ENCODE results near the gene FBXO46. TPM values are rescaled to one million over a fixed set of nuclear protein-coding genes. Genes with fewer than 3 reads are reported as not detected.
"Not testable (repeated sequence)": the region's sequence is repeated elsewhere in the genome, so short reads cannot be mapped to it uniquely, and the experiment has no call there.

The FBXO46 gene
- total and polyA plus RNA-seq, 2 donors, result 6.8 to 18.8 TPM

- H3K4me1 ChIP-seq (ENCODE audit: control insufficient read depth in 2 of 2, insufficient read depth in 2 of 2, low read length in 2 of 2), result no peaks in the 10 kb centered on the region
- no peak for DNase-seq (ENCODE audit: low read depth in 6 of 9, low spot score in 9 of 9)
- no peaks in the 10 kb centered on the region for H3K9me3 ChIP-seq (ENCODE audit: control insufficient read depth in 2 of 2, insufficient read depth in 1 of 2, low read length in 1 of 2)
- WGBS, result 84% methylated on average over 17 of the region's 17 CpGs
- H3K36me3 ChIP-seq (ENCODE audit: control insufficient read depth in 2 of 2, insufficient read depth in 2 of 2, low read length in 1 of 2), result no peaks in the 10 kb centered on the region
- peaks cover 20 to 72% of the 10 kb centered on the region in 2 donors for H3K27me3 ChIP-seq (ENCODE audit: control insufficient read depth in 2 of 2, insufficient read depth in 1 of 2, low read length in 1 of 2)
- H3K27ac ChIP-seq (ENCODE audit: low read depth in 1 of 2, low read length in 1 of 2), result no peak overlapping the region
- H3K4me3 ChIP-seq (ENCODE audit: low read length in 2 of 2), result no peak overlapping the region
Measured at GRCh38 chr19:45761714-45762113, 31.0 kb upstream of the FBXO46 start.

- peaks cover 0 to 50% of the 10 kb centered on the region in 2 donors for H3K27me3 ChIP-seq (ENCODE audit: control insufficient read depth in 2 of 2, insufficient read depth in 1 of 2, low read length in 1 of 2)
- H3K36me3 ChIP-seq (ENCODE audit: control insufficient read depth in 2 of 2, insufficient read depth in 2 of 2, low read length in 1 of 2), result no peaks in the 10 kb centered on the region
- no peak overlapping the region for H3K27ac ChIP-seq (ENCODE audit: low read depth in 1 of 2, low read length in 1 of 2)
- H3K4me3 ChIP-seq (ENCODE audit: low read length in 2 of 2), result no peak overlapping the region
- DNase-seq (ENCODE audit: low read depth in 6 of 9, low spot score in 9 of 9), result no peak
- 93% methylated on average over 9 of the region's 9 CpGs for WGBS
- no peaks in the 10 kb centered on the region for H3K9me3 ChIP-seq (ENCODE audit: control insufficient read depth in 2 of 2, insufficient read depth in 1 of 2, low read length in 1 of 2)
- H3K4me1 ChIP-seq (ENCODE audit: control insufficient read depth in 2 of 2, insufficient read depth in 2 of 2, low read length in 2 of 2), result no peaks in the 10 kb centered on the region
Measured at GRCh38 chr19:45758921-45759320, 28.2 kb upstream of the FBXO46 start.

DNA sequence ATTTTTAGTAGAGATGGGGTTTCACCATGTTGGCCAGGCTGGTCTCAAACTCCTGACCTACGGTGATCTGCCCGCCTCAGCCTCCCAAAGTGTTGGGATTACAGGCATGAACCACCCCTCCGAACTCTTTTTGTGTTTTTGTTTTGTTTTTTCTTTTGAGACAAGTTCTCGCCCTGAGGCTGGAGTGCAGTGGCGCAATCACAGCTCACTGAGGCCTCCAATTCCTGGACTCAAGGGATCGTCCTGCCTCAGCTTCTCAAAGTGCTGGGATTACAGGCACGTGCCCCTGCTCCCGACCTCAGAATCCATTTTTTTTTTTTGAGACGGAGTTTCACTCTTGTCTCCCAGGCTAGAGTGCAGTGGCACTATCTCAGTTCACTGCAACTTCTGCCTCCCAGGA, 27.0 kb upstream of the FBXO46 start:
- H3K27me3 ChIP-seq (ENCODE audit: control insufficient read depth in 2 of 2, insufficient read depth in 1 of 2, low read length in 1 of 2), result peaks cover 0 to 40% of the 10 kb centered on the region in 2 donors
- DNase-seq (ENCODE audit: low read depth in 6 of 9, low spot score in 9 of 9), result no peak
- no peak overlapping the region for H3K27ac ChIP-seq (ENCODE audit: low read depth in 1 of 2, low read length in 1 of 2)
- no peak overlapping the region for H3K4me3 ChIP-seq (ENCODE audit: low read length in 2 of 2)
- no peaks in the 10 kb centered on the region for H3K36me3 ChIP-seq (ENCODE audit: control insufficient read depth in 2 of 2, insufficient read depth in 2 of 2, low read length in 1 of 2)
- H3K4me1 ChIP-seq (ENCODE audit: control insufficient read depth in 2 of 2, insufficient read depth in 2 of 2, low read length in 2 of 2), result no peaks in the 10 kb centered on the region
- WGBS, result 91% methylated on average over 9 of the region's 9 CpGs
- H3K9me3 ChIP-seq (ENCODE audit: control insufficient read depth in 2 of 2, insufficient read depth in 1 of 2, low read length in 1 of 2), result no peaks in the 10 kb centered on the region

GRCh38 chr19:45754323-45754722, 23.6 kb upstream of the FBXO46 start:
- H3K4me3 ChIP-seq (ENCODE audit: low read length in 2 of 2), result no peak overlapping the region
- H3K9me3 ChIP-seq (ENCODE audit: control insufficient read depth in 2 of 2, insufficient read depth in 1 of 2, low read length in 1 of 2), result no peaks in the 10 kb centered on the region
- no peaks in the 10 kb centered on the region for H3K4me1 ChIP-seq (ENCODE audit: control insufficient read depth in 2 of 2, insufficient read depth in 2 of 2, low read length in 2 of 2)
- DNase-seq (ENCODE audit: low read depth in 6 of 9, low spot score in 9 of 9), result no peak
- no peak overlapping the region for H3K27ac ChIP-seq (ENCODE audit: low read depth in 1 of 2, low read length in 1 of 2)
- WGBS, result 97% methylated on average over 8 of the region's 8 CpGs
- no peaks in the 10 kb centered on the region for H3K36me3 ChIP-seq (ENCODE audit: control insufficient read depth in 2 of 2, insufficient read depth in 2 of 2, low read length in 1 of 2)
- peaks cover 0 to 22% of the 10 kb centered on the region in 2 donors for H3K27me3 ChIP-seq (ENCODE audit: control insufficient read depth in 2 of 2, insufficient read depth in 1 of 2, low read length in 1 of 2)

- no peak overlapping the region for H3K27ac ChIP-seq (ENCODE audit: low read depth in 1 of 2, low read length in 1 of 2)
- DNase-seq (ENCODE audit: low read depth in 6 of 9, low spot score in 9 of 9), result no peak
- WGBS, result 83% methylated on average over 6 of the region's 6 CpGs
Measured at GRCh38 chr19:45753548-45753947, 22.9 kb upstream of the FBXO46 start.

GRCh38 chr19:45752639-45753038, 21.9 kb upstream of the FBXO46 start:
- no peak overlapping the region for H3K27ac ChIP-seq (ENCODE audit: low read depth in 1 of 2, low read length in 1 of 2)
- H3K27me3 ChIP-seq (ENCODE audit: control insufficient read depth in 2 of 2, insufficient read depth in 1 of 2, low read length in 1 of 2), result peaks cover 0 to 15% of the 10 kb centered on the region in 2 donors
- H3K4me3 ChIP-seq (ENCODE audit: low read length in 2 of 2), result no peak overlapping the region
- WGBS, result 97% methylated on average over 12 of the region's 12 CpGs
- no peaks in the 10 kb centered on the region for H3K9me3 ChIP-seq (ENCODE audit: control insufficient read depth in 2 of 2, insufficient read depth in 1 of 2, low read length in 1 of 2)
- no peaks in the 10 kb centered on the region for H3K36me3 ChIP-seq (ENCODE audit: control insufficient read depth in 2 of 2, insufficient read depth in 2 of 2, low read length in 1 of 2)
- no peak for DNase-seq (ENCODE audit: low read depth in 6 of 9, low spot score in 9 of 9)
- no peaks in the 10 kb centered on the region for H3K4me1 ChIP-seq (ENCODE audit: control insufficient read depth in 2 of 2, insufficient read depth in 2 of 2, low read length in 2 of 2)

More at GRCh38 chr19:45753548-45753947, 22.9 kb upstream of the FBXO46 start:
- no peaks in the 10 kb centered on the region for H3K36me3 ChIP-seq (ENCODE audit: control insufficient read depth in 2 of 2, insufficient read depth in 2 of 2, low read length in 1 of 2)
- no peak overlapping the region for H3K4me3 ChIP-seq (ENCODE audit: low read length in 2 of 2)
- no peaks in the 10 kb centered on the region for H3K4me1 ChIP-seq (ENCODE audit: control insufficient read depth in 2 of 2, insufficient read depth in 2 of 2, low read length in 2 of 2)
- no peaks in the 10 kb centered on the region for H3K9me3 ChIP-seq (ENCODE audit: control insufficient read depth in 2 of 2, insufficient read depth in 1 of 2, low read length in 1 of 2)
- peaks cover 0 to 15% of the 10 kb centered on the region in 2 donors for H3K27me3 ChIP-seq (ENCODE audit: control insufficient read depth in 2 of 2, insufficient read depth in 1 of 2, low read length in 1 of 2)

- not testable (repeated sequence) for H3K27me3 ChIP-seq (ENCODE audit: control insufficient read depth in 2 of 2, insufficient read depth in 1 of 2, low read length in 1 of 2); DNase-seq (ENCODE audit: low read depth in 6 of 9, low spot score in 9 of 9); H3K36me3 ChIP-seq (ENCODE audit: control insufficient read depth in 2 of 2, insufficient read depth in 2 of 2, low read length in 1 of 2); H3K27ac ChIP-seq (ENCODE audit: low read depth in 1 of 2, low read length in 1 of 2); H3K4me1 ChIP-seq (ENCODE audit: control insufficient read depth in 2 of 2, insufficient read depth in 2 of 2, low read length in 2 of 2); H3K9me3 ChIP-seq (ENCODE audit: control insufficient read depth in 2 of 2, insufficient read depth in 1 of 2, low read length in 1 of 2); H3K4me3 ChIP-seq (ENCODE audit: low read length in 2 of 2)
- 95% methylated on average over 10 of the region's 10 CpGs for WGBS
Measured at GRCh38 chr19:45751483-45751882, 20.8 kb upstream of the FBXO46 start.

GRCh38 chr19:45747513-45747912, 16.8 kb upstream of the FBXO46 start:
- no peaks in the 10 kb centered on the region for H3K9me3 ChIP-seq (ENCODE audit: control insufficient read depth in 2 of 2, insufficient read depth in 1 of 2, low read length in 1 of 2)
- H3K4me3 ChIP-seq (ENCODE audit: low read length in 2 of 2), result no peak overlapping the region
- H3K36me3 ChIP-seq (ENCODE audit: control insufficient read depth in 2 of 2, insufficient read depth in 2 of 2, low read length in 1 of 2), result no peaks in the 10 kb centered on the region
- H3K4me1 ChIP-seq (ENCODE audit: control insufficient read depth in 2 of 2, insufficient read depth in 2 of 2, low read length in 2 of 2), result no peaks in the 10 kb centered on the region
- 96% methylated on average over 5 of the region's 5 CpGs for WGBS
- no peak for DNase-seq (ENCODE audit: low read depth in 6 of 9, low spot score in 9 of 9)
- peaks cover 0 to 16% of the 10 kb centered on the region in 2 donors for H3K27me3 ChIP-seq (ENCODE audit: control insufficient read depth in 2 of 2, insufficient read depth in 1 of 2, low read length in 1 of 2)
- H3K27ac ChIP-seq (ENCODE audit: low read depth in 1 of 2, low read length in 1 of 2), result no peak overlapping the region

DNA sequence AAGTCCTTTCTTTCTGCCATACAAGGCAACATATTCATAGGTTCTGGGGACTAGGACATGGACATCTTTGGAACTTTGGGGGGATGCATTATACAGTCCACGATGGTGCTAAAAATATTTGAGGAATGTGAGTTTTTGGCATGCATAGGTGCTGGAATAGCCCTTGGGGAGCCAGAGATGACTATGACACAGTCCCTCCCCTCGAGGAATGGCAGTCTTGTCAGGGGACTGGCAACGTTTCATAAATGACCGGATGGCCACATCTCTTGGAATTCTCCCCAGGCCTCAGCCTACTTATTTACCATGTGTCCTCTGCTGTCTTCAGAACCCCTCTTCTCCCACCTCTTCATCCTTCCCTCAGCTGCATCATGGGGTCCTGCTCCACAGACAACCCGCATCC, 16.2 kb upstream of the FBXO46 start:
- Histone ChIP-seq H3K4me1 (ENCODE audit: control insufficient read depth in 2 of 2, insufficient read depth in 2 of 2, low read length in 2 of 2) (no peaks in the 10 kb centered on the region), H3K4me3 (ENCODE audit: low read length in 2 of 2) (no peak overlapping the region), H3K9me3 (ENCODE audit: control insufficient read depth in 2 of 2, insufficient read depth in 1 of 2, low read length in 1 of 2) (no peaks in the 10 kb centered on the region), H3K27ac (ENCODE audit: low read depth in 1 of 2, low read length in 1 of 2) (no peak overlapping the region), H3K36me3 (ENCODE audit: control insufficient read depth in 2 of 2, insufficient read depth in 2 of 2, low read length in 1 of 2) (no peaks in the 10 kb centered on the region), H3K27me3 (ENCODE audit: control insufficient read depth in 2 of 2, insufficient read depth in 1 of 2, low read length in 1 of 2) (peaks cover 0 to 15% of the 10 kb centered on the region in 2 donors)
- 95% methylated on average over 5 of the region's 5 CpGs for WGBS
- no peak for DNase-seq (ENCODE audit: low read depth in 6 of 9, low spot score in 9 of 9)

- H3K27ac ChIP-seq (ENCODE audit: low read depth in 1 of 2, low read length in 1 of 2), result no peak overlapping the region
- H3K27me3 ChIP-seq (ENCODE audit: control insufficient read depth in 2 of 2, insufficient read depth in 1 of 2, low read length in 1 of 2), result peaks cover 0 to 15% of the 10 kb centered on the region in 2 donors
- no peak overlapping the region for H3K4me3 ChIP-seq (ENCODE audit: low read length in 2 of 2)
- no peaks in the 10 kb centered on the region for H3K36me3 ChIP-seq (ENCODE audit: control insufficient read depth in 2 of 2, insufficient read depth in 2 of 2, low read length in 1 of 2)
- DNase-seq (ENCODE audit: low read depth in 6 of 9, low spot score in 9 of 9), result no peak
- H3K9me3 ChIP-seq (ENCODE audit: control insufficient read depth in 2 of 2, insufficient read depth in 1 of 2, low read length in 1 of 2), result no peaks in the 10 kb centered on the region
- WGBS, result 96% methylated on average over 6 of the region's 6 CpGs
- no peaks in the 10 kb centered on the region for H3K4me1 ChIP-seq (ENCODE audit: control insufficient read depth in 2 of 2, insufficient read depth in 2 of 2, low read length in 2 of 2)
Measured at GRCh38 chr19:45745606-45746005, 14.9 kb upstream of the FBXO46 start.

All from thymus (tissue), 11 donors.